GF-D8 (cell line): ENCODE data around the gene PIK3CA.
"Not testable (repeated sequence)": the region's sequence is repeated elsewhere in the genome, so short reads cannot be mapped to it uniquely, and the experiment has no call there.

Experiments
- DNase-seq: peaks from one replicate; lab custom pipeline; 2025; lab: John Stamatoyannopoulos, UW

Gene PIK3CA

GRCh38 chr3:179147873-179148615 lies at the start of gene PIK3CA:
Gene PIK3CA (plus strand): TSS chr3:179148357. CDS start chr3:179198826, 50,469 bp downstream.
- DNase-seq, result peak; percentile 97

GRCh38 chr3:179098388-179099077 lies 49.6 kb upstream of the PIK3CA start:
- DNase-seq, result no peak

- DNase-seq, result no peak
Observed at GRCh38 chr3:179100652-179101051, 47.5 kb upstream of the PIK3CA start.

DNA sequence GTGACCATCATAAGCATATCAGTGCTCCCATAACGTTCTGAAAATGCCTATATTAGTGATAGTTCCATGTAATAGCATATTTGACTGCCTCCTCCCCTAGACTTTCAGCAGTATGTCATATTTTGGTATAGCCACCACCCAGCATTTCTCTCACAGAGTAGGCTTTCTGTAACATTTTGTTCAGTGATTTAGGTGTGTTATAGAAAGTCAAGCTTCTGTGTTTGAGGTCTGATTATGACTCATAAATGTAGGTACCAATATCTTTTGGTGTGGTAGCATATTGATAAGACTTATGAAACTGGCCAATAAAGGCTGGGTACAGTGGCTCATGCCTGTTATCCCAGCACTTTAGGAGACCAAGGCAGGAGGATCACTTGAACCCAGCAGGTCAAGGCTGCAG lies 42.3 kb upstream of the PIK3CA start:
- DNase-seq, result no peak

DNA sequence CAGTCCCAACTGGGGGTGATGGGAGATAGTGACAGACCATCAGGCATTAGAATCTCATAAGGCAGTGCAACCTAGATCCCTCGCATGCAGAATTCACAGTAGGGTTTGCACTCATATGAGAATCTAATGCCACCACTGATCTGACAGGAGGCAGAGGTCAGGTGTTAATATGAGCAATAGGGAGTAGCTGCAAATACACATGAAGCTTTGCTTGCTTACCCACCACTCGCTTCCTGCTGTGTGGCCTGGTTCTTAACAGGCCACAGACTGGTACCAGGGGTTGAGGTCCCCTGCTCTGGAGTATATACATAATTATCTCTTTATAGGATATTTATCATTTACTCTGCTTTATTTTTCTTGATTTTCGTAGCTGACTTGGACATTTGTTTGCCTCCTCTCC lies 40.5 kb upstream of the PIK3CA start:
- DNase-seq, result no peak

GRCh38 chr3:179108086-179108485 lies 40.1 kb upstream of the PIK3CA start:
- DNase-seq, result no peak

- DNase-seq, result no peak
Observed at GRCh38 chr3:179113903-179114302, 34.3 kb upstream of the PIK3CA start.

DNA sequence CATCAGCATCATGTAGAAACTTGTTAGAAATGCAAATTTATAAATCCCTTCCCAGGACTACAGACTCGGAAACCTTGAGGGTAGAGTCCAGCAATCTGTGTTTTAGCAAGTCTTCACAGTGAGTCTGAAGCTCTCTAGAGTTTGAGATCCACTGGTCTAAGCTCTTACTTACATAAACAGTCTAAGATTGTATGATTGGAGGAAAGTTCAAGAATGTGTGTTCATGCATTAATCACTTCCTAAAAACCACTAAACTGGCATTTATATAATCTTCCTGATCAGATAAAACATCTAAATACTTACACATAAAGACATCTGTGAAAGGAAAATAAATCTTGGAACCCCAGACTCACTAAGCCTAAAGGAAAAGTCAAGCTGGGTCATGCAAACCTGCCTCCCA lies 32.7 kb upstream of the PIK3CA start:
- DNase-seq, result not testable (repeated sequence)

DNA sequence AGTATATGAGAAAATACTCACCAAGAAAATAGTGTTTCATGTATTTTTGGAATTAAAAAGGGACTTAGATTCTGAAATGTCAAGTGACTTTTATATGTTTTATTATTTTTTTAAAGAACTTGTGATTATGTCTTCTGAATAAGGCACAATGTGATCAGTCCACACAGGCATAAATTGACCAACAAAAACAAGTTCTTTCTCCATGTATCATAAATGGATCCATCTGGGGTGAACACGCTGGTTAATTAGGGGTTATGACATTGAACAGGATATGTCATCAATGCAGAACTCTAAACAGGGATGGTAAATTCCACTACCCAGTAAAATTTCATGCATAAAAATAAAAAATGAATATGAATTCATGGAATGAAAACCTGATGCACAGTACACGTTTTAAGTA lies 31.3 kb upstream of the PIK3CA start:
- no peak for DNase-seq

DNA sequence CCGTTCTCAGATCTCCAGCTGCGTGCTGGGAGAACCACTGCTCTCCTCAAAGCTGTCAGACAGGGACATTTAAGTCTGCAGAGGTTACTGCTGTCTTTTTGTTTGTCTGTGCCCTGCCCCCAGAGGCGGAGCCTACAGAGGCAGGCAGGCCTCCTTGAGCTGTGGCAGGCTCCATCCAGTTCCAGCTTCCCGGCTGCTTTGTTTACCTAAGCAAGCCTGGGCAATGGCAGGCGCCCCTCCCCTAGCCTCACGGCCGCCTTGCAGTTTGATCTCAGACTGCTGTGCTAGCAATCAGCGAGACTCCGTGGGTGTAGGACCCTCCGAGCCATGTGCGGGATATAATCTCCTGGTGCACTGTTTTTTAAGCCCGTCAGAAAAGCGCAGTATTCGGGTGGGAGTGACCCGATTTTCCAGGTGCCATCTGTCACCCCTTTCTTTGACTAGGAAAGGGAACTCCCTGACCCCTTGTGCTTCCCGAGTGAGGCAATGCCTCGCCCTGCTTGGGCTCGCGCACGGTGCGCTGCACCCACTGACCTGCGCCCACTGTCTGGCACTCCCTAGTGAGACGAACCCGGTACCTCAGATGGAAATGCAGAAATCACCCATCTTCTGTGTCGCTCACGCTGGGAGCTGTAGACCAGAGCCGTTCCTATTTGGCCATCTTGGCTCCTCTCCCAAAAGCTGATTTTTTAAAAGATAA lies 15.8 kb upstream of the PIK3CA start:
- not testable (repeated sequence) for DNase-seq

DNA sequence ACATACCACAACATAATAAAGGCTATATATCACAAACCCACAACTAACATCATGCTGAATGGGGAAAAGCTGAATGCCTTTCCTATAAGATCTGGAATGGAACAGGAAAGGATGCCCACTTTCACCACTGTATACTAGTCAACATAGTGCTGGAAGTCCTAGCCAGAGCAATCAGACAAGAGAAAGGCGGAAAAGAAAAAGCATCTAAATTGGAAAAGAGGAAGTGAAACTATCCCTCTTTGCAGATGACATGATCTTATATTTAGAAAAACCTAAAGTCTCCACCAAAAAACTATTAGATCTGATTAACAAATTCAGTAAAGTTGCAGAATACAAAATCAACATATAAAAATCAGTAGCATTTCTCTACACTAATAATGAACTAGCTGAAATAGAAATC lies 14.6 kb upstream of the PIK3CA start:
- DNase-seq, result no peak

- DNase-seq, result no peak
Observed at GRCh38 chr3:179136195-179136594, 12.0 kb upstream of the PIK3CA start.

- no peak for DNase-seq
Observed at GRCh38 chr3:179141890-179142289, 6.3 kb upstream of the PIK3CA start.

DNA sequence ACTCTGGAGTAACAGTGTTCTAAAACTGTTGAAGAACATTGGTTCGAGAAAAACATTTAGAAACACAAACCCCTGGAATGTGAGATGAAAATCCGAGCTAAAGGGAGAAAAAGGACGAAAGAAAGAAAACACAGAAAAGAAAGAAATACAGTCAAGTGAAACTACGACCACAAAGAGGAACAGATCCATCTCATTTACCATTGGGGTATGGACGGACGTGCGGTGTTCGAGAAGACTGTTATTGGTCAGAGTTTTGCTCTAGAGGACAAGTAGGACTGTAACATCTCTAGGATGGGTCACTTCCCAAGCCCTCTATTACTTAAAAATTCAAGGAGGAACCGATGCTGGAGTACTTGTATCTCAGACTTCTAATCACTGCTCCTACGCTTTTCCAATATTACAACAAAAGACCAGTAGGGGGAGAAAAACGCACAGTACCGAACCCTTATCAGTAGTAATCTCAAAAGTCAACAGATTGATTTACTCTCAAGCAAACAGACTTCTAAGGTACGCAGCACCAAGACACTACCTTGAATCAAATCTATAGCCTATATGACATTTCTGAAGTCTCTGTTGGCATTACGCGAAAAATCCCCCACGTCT lies 1.1 kb upstream of the PIK3CA start:
- DNase-seq, result peak; percentile 41

DNA sequence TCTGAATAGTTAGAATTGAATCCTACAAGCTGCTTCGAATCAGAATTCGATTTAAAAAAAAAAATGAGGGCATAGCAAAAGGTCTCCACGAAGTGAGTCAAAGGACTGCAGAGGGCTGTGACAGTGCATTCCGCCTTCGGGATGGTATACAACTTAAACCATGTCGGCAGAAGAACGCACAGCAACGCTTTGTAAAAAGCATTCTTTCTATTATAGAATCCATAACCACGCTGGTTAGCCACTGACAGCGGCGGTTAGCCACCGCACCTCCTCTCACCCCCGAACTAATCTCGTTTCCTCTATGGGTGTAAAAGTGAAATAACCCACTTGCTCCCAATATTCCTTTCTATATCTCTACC lies 664 bp upstream of the PIK3CA start:
- DNase-seq, result no peak

- DNase-seq, result no peak
Observed at GRCh38 chr3:179148616-179149405, 654 bp downstream of the PIK3CA start.

- DNase-seq, result peak; percentile 12
Observed at GRCh38 chr3:179149406-179149867, 1.3 kb downstream of the PIK3CA start.

GRCh38 chr3:179149951-179150350 lies 1.8 kb downstream of the PIK3CA start:
- no peak for DNase-seq

GRCh38 chr3:179150610-179151009 lies 2.5 kb downstream of the PIK3CA start:
- DNase-seq, result no peak

GRCh38 chr3:179151474-179151873 lies 3.3 kb downstream of the PIK3CA start:
- DNase-seq, result no peak

GRCh38 chr3:179156170-179156569 lies 8.0 kb downstream of the PIK3CA start:
- no peak for DNase-seq

DNA sequence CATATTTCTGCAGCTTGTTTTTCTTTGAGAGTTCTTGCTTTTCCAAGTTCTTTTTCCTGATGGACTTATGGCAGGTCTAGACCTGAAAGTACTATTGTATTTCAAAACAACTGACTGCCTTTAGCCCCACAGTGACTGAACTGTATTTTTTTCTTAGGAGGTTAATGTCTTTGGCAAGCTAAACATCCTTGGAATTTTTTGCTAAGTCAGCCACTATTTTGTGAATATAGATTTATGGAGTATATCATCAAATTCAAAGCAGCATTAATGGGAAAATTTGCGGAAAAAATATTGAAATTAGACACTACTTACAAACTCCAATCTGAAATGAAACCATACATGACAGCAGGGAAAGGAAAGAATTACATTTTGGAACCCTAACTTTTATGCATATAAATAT lies 8.6 kb downstream of the PIK3CA start:
- no peak for DNase-seq
